Endodermal cell (in vitro differentiated cells): ENCODE measurements around the gene NLK. TPM values are rescaled to one million over a fixed set of nuclear protein-coding genes. Genes with fewer than 3 reads are reported as not detected.

ENCODE experiments used
- DNase-seq: peaks from one replicate; pipeline ENCODE4 v3.0.0-alpha.2; 2017
- H3K27ac ChIP-seq: 2 replicates; pipeline ENCODE4 v1.5.1; 2013; ENCODE audit warnings: mild to moderate bottlenecking, low read depth, low read length, moderate library complexity
- H3K27me3 ChIP-seq: 2 replicates; pipeline ENCODE4 v1.6.1; 2013; ENCODE audit warnings: mild to moderate bottlenecking, low read length, moderate library complexity; ENCODE audit not compliant: insufficient read depth, control insufficient read depth, poor library complexity, severe bottlenecking
- H3K36me3 ChIP-seq: 2 replicates; pipeline ENCODE4 v1.7.0; 2013; ENCODE audit warnings: mild to moderate bottlenecking, low read length, moderate library complexity; ENCODE audit not compliant: control insufficient read depth, insufficient read depth
- H3K4me1 ChIP-seq: one replicate; pipeline ENCODE4 v1.7.0; 2013; ENCODE audit warnings: low read length; ENCODE audit not compliant: control insufficient read depth, insufficient read depth
- H3K4me3 ChIP-seq: 2 replicates; pipeline ENCODE4 v1.5.1; 2013; ENCODE audit warnings: mild to moderate bottlenecking, low read length, moderate library complexity
- H3K9ac ChIP-seq: 2 replicates; pipeline ENCODE4 v1.6.1; 2013; ENCODE audit warnings: mild to moderate bottlenecking, low read length, moderate library complexity; ENCODE audit not compliant: poor library complexity, severe bottlenecking; ENCODE audit errors: extremely low read depth
- H3K9me3 ChIP-seq: 2 replicates; pipeline ENCODE4 v1.6.1; 2013; ENCODE audit warnings: mild to moderate bottlenecking, low read length, moderate library complexity; ENCODE audit not compliant: control insufficient read depth
- H3K27ac Mint-ChIP-seq: 2 replicates; pipeline ENCODE4 v1.8.0; 2020; ENCODE audit warnings: mixed read lengths
- H3K27me3 Mint-ChIP-seq: 2 replicates; pipeline ENCODE4 v1.8.0; 2021; ENCODE audit warnings: mild to moderate bottlenecking, mixed read lengths; ENCODE audit not compliant: insufficient read depth
- H3K36me3 Mint-ChIP-seq: 2 replicates; pipeline ENCODE4 v1.8.0; 2020; ENCODE audit warnings: low read depth, mixed read lengths
- H3K4me1 Mint-ChIP-seq: 2 replicates; pipeline ENCODE4 v1.8.0; 2020; ENCODE audit warnings: mixed read lengths
- H3K4me3 Mint-ChIP-seq: 2 replicates; pipeline ENCODE4 v1.8.0; 2020; ENCODE audit warnings: mild to moderate bottlenecking, moderate library complexity, mixed read lengths
- H3K9me3 Mint-ChIP-seq: 2 replicates; pipeline ENCODE4 v1.8.0; 2020; ENCODE audit warnings: mild to moderate bottlenecking, mixed read lengths
- WGBS, 2 experiments: methylation state at CpG; one replicate each; pipeline versions ENCODE4 v1.1.5 to v1.1.7; 2013; ENCODE audit warnings: missing lambda C conversion rate in 2 of 2, mixed read lengths in 1 of 2; ENCODE audit not compliant: insufficient coverage in 1 of 2, insufficient read length in 1 of 2; 5-methylcytosine and 5-hydroxymethylcytosine counted together
- total RNA-seq, 2 donors: library from RNA; stranded (reverse); fragmentation: NEBNext Ultra II Directional in 1 of 2; extraction: Animal tissue kit (Norgen Biotek cat#: 25700) in 1 of 2; gene quantifications; 2 replicates in 1 of 2; 3 replicates in 1 of 2; pipeline ENCODE4 v1.2.1, GENCODE V29; 2021
- TF ChIP-seq, protein P1 (sequence below): fragments of 200-600 bp; sonication (generic); conservative IDR thresholded peaks from 2 replicates; pipeline ENCODE4 v1.5.0; 2021; ENCODE audit warnings: antibody characterized with exemption, mild to moderate bottlenecking

Gene NLK
- total RNA-seq, 2 donors from 2014 or later = 49.2 to 50.3 TPM

DNA sequence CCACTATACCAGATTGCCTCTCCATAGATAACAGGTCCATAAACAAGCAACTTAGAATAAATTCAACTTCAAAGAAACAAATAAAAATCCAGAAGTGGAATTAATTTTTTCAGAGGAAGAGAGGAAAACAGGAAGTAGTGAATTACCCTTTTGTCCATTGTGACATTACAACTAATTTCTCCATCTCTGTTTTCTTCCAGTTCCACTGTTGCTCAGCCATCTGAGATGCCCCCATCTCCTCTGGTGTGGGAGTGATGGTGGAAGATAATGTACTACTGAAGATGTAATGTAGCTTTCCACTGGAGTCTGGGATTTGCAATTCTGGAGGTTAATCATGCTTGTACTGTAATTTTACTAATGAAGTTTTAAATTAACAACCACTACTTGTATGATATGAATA is 151.9 kb downstream of the NLK start:
- no peak for DNase-seq
- H3K36me3 ChIP-seq = peaks cover 57% of the 10 kb centered on the region
- no peaks in the 10 kb centered on the region for H3K9me3 ChIP-seq
- H3K9ac ChIP-seq = no peak overlapping the region
- Mint-ChIP-seq H3K27ac (no peak overlapping the region), H3K27me3 (no peaks in the 10 kb centered on the region), H3K36me3 (peaks cover 47% of the 10 kb centered on the region), H3K9me3 (no peaks in the 10 kb centered on the region), H3K4me3 (no peak overlapping the region), H3K4me1 (peaks cover 11% of the 10 kb centered on the region)
- H3K4me3 ChIP-seq = no peak overlapping the region
- no peak overlapping the region for H3K27ac ChIP-seq
- H3K4me1 ChIP-seq = no peaks in the 10 kb centered on the region
- no peaks in the 10 kb centered on the region for H3K27me3 ChIP-seq
- TF ChIP-seq, protein P1, sequence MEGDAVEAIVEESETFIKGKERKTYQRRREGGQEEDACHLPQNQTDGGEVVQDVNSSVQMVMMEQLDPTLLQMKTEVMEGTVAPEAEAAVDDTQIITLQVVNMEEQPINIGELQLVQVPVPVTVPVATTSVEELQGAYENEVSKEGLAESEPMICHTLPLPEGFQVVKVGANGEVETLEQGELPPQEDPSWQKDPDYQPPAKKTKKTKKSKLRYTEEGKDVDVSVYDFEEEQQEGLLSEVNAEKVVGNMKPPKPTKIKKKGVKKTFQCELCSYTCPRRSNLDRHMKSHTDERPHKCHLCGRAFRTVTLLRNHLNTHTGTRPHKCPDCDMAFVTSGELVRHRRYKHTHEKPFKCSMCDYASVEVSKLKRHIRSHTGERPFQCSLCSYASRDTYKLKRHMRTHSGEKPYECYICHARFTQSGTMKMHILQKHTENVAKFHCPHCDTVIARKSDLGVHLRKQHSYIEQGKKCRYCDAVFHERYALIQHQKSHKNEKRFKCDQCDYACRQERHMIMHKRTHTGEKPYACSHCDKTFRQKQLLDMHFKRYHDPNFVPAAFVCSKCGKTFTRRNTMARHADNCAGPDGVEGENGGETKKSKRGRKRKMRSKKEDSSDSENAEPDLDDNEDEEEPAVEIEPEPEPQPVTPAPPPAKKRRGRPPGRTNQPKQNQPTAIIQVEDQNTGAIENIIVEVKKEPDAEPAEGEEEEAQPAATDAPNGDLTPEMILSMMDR = no peak

DNA sequence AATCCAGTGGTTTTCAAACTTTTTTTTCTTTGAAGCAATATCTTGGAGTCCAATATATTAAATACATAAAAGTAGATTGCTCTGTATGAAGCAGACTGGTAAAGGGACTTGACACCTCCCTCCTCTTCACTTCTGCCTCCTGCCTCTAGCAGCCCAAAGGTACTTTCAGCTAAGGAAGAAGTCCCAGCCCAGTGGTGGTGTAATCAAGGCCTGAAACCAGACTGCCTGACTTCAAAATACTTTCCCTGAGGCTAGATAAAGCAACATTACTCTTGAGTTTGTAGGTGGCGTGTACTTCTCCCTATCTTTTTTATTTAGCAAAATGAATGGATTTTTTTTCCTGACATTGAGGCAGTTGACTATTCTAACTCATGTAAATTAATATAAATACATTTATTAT is 154.2 kb downstream of the NLK start:
- H3K27me3 ChIP-seq = no peaks in the 10 kb centered on the region
- H3K36me3 ChIP-seq = peaks cover 37% of the 10 kb centered on the region
- no peak overlapping the region for H3K4me3 ChIP-seq
- WGBS, 2 experiments = 75% methylated on average over 1 of the region's 1 CpG; no CpG with 5 or more reads in 1 of the 2 experiments
- H3K9ac ChIP-seq = no peak overlapping the region
- Mint-ChIP-seq H3K9me3 (no peaks in the 10 kb centered on the region), H3K27me3 (no peaks in the 10 kb centered on the region), H3K4me1 (peaks cover 9% of the 10 kb centered on the region), H3K36me3 (peaks cover 47% of the 10 kb centered on the region), H3K4me3 (no peak overlapping the region), H3K27ac (no peak overlapping the region)
- no peaks in the 10 kb centered on the region for H3K4me1 ChIP-seq
- no peaks in the 10 kb centered on the region for H3K9me3 ChIP-seq
- no peak overlapping the region for H3K27ac ChIP-seq
- DNase-seq = no peak
- TF ChIP-seq, protein P1 = no peak

DNA sequence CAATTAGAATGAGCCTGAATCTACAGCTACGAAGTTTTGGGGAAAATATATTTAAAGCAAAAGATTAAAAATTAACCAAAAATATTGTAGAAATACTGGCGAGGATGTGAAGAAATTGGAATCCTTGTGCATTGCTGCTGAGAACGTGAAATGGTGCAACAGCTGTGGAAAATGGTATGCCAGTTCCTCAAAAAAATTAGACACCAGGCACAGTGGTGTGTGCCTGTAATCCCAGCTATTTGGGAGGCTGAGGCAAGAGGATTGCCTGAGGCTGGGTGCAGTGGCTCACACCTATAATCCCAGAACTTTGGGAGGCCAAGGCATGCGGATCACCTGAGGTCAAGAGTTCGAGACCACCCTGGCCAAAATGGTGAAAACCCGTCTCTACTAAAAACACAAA is 156.6 kb downstream of the NLK start:
- Mint-ChIP-seq H3K27ac (no peak overlapping the region), H3K27me3 (no peaks in the 10 kb centered on the region), H3K4me3 (no peak overlapping the region), H3K9me3 (no peaks in the 10 kb centered on the region), H3K4me1 (no peaks in the 10 kb centered on the region), H3K36me3 (peaks cover 37% of the 10 kb centered on the region)
- H3K4me3 ChIP-seq = no peak overlapping the region
- no peaks in the 10 kb centered on the region for H3K9me3 ChIP-seq
- no peak overlapping the region for H3K27ac ChIP-seq
- WGBS, 2 experiments = 89 to 96% methylated on average over 5 to 6 of the region's 6 CpGs
- no peaks in the 10 kb centered on the region for H3K4me1 ChIP-seq
- TF ChIP-seq, protein P1 = no peak
- no peak for DNase-seq
- no peak overlapping the region for H3K9ac ChIP-seq
- peaks cover 29% of the 10 kb centered on the region for H3K36me3 ChIP-seq
- H3K27me3 ChIP-seq = no peaks in the 10 kb centered on the region
